CD4-positive, alpha-beta T cell treated with Interleukin-4 for 4 hours (primary cell): Measurements from ENCODE around the gene UBD.

ENCODE experiments used
- DNase-seq: peaks from one replicate; pipeline ENCODE4 v3.0.0-alpha.2; 2020

Gene UBD

DNA sequence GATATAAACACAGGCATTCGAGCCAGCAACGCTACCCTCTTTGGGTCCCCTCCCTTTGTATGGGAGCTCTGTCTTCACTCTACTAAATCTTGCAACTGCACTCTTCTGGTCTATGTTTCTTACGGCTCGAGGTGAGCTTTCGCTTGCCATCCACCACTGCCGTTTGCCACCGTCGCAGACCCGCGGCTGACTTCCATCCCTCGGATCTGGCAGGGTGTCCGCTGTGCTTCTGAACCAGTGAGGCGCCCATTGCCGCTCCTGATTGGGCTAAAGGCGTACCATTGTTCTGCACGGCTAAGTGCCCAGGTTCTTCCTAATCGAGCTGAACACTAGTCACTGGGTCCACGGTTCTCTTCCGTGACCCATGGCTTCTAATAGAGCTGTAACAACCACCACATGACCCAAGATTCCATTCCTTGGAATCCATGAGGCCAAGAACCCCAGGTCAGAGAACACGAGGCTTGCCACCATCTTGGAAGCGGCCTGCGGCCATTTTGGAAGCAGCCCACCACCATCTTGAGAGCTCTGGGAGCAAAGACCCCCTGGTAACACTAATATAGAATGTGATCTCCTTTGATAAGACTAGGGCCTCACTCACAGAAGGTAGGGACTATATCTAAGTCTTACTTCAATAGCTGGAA, 973 bp downstream of the UBD start:
- no peak for DNase-seq

DNA sequence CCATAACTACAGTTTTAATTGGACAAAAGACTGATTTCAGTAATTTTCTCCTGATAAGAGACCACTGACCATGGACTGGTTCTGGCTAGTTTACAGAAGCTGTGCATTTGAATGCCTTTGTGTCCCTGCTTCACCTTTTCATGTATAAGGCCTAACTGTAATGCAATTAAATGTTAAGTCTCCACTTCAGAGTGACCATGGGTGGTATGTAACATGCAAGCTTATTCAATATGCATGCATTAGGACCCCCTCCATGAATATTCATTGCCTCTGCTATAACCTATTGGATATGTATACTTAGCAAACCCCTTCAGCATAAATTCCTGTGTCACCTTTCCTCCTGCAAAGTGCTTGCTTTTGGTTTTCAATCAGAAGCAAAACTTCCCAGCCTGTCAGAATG, 2.2 kb downstream of the UBD start:
- DNase-seq: no peak

DNA sequence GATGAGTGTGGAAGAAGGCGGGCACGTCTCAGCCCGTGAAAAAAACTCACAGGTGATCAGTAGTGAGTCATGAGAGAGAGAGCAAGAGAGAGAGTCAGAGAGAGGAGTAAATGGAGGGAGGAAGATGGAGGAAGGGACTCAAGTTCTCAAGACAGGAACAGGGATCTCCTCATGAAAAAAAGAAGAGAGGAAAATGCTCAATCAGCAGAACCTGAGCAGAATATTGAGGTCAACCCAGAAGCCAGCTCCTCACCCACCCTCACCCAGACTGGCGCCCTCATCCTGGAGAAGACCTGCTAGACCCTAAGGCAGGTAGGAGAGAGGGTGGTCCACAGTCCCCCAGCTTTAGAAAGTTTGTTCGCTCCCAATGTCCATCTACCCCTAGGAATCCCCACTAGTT, 4.8 kb downstream of the UBD start:
- DNase-seq: no peak

DNA sequence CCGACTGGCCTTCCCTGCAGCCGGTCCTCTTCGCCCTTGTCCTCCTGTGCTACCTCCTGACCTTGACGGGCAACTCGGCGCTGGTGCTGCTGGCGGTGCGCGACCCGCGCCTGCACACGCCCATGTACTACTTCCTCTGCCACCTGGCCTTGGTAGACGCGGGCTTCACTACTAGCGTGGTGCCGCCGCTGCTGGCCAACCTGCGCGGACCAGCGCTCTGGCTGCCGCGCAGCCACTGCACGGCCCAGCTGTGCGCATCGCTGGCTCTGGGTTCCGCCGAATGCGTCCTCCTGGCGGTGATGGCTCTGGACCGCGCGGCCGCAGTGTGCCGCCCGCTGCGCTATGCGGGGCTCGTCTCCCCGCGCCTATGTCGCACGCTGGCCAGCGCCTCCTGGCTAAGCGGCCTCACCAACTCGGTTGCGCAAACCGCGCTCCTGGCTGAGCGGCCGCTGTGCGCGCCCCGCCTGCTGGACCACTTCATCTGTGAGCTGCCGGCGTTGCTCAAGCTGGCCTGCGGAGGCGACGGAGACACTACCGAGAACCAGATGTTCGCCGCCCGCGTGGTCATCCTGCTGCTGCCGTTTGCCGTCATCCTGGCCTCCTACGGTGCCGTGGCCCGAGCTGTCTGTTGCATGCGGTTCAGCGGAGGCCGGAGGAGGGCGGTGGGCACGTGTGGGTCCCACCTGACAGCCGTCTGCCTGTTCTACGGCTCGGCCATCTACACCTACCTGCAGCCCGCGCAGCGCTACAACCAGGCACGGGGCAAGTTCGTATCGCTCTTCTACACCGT, 6.1 kb downstream of the UBD start:
- no peak for DNase-seq

DNA sequence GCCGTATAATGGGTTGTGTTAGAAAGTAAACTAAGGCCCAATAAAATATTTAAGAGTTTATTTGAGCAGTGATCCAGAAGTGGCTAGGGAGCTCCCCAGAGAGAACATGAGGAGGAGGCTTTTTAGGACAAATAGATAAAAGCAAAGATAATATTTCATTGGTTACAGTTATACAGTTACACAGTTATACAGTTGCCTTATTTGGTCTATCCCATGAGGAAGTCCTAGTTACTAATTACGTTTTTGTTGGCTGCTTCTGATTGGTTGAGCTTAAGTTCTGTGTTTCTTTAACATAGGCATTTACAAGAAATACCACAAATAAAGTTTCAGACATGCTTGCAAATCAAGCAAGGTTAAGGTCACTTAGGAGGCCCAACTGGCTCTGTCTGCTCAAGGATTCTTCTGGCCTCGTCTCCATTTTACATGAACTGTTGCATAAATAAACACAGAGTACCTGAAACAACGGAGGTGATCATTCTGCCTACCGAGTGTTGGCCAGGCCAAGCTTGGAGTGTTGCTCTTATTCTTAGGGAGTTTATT, 7.0 kb downstream of the UBD start:
- peak; percentile 72 for DNase-seq

DNA sequence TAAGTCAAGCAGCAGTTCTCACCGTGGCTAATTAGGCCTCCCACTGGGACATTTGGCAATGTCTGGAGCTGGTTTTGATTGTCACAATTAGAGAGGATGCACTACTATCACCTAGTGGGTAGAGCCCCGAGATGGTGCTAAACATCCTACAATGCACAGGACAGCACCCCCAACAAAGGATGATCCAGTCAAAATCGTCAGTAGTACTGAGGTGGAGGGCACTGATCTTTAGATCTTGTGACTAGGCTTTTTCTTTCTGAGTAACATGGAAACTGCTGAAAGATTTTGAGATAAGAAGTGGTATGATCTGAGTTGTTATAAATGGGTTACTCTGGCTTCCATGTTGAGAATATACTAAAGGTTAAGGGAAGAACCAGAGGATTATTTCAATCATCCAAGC, 12.0 kb downstream of the UBD start:
- DNase-seq: no peak

DNA sequence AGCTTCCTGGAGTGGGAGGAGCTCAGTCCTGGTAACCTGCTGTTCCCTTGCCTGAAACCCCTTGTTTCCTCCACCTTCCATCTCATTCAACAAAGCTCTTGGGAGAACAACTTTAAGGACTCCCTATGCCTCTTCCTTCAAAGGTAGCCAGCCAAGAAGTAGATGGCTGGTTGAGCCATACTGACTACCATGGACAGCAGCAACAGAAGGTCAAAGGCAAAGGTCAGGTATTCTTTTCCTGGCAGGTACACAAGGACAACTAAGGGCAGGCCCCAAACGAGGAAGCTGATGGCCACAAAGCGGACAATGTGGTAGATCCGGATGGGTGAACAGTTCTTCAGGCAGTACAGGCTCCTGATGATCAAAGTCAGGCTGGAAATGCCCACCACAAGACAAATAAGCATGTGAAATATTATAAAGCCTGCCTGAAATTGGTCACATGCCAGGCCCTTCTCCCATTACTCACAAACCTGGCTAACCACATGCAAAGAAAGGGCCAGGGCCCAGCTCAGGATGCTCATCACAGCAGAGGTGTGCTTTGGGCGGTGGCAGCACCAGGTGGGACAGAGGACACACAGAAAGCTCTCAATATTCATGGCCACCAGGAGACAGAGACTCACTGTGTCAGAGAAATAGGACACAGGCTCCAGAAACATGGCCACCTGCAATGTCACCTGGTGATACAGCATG, 21.7 kb downstream of the UBD start:
- no peak for DNase-seq

DNA sequence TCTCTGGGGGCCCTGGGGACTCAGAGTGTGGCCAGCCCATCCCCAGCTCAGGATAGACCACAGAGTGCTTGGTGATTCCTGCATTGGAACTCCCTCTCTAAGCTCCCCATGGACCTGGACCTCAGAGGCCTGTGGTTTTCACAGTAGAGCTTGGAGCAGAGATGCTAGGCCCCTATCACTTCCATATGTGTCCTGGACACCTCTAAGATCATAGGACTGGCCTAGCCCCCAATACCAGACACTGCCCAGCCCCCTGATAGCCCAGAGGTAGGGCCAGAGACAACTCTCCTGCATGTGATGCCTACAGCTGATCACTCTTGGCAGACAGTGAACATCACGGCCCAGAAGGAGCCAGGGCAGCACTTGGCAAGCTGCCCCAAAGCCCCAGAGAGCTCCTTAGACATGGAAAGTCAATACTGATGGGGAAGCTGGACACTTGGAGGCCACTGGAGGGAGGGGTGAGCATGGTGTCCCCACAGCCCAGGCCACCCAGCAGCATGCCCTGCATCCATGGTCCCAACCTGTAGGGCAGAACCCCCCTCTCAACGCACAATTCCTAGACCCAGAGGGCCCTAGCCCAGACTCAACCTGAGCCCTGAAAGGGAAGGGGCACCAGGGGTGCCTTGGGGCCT, 27.1 kb downstream of the UBD start:
- DNase-seq: no peak

DNA sequence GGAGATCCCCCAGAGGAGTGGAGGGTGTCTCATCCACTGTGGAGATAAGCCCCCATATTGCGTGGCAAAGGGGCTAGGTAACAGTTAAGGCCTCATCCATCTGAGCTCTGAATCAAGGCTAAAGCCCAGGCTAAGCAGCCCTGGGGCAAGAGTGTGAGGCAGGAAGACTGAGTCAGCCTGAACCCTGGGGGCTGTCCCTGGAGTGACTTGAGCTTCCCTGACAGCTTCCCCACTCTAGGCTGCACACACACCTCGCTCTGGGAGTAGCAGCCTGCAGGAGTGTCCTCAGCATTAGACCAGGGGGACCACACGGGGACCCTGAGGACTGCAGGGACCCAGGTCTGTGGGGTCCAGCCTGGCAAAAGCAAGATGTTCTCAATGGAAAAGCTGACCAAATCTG, 27.9 kb downstream of the UBD start:
- DNase-seq: no peak

DNA sequence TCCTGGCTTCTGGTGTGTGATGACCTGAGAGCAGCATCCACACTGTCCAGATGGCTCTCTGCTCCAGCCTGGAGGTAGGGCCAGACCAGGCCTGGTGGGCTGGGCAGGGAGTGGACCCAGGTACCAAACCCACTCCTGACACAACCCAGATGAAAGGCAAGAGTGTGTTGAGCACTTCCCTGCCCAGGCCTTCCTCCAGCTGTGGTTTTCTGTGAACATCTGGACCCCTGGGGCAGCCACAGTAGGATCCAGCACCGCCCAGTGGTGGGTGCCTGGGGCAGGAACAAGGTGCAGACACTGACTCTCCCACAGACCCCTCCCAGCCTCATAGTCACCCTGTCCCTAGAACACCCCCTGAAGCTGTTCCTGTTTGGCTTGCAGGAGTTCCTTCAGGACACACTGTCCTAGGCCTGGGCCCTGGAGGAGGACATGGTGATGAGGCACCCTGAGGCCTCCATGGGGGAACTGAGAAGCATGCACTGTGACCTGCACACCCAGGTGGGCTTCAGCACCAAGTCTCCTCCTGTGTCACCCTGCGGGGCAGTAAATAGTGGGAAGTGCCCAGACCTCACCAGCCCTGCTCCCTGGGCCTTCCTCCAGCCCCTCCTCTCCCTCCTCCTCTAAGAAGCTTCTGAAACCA, 28.7 kb downstream of the UBD start:
- DNase-seq: no peak

DNA sequence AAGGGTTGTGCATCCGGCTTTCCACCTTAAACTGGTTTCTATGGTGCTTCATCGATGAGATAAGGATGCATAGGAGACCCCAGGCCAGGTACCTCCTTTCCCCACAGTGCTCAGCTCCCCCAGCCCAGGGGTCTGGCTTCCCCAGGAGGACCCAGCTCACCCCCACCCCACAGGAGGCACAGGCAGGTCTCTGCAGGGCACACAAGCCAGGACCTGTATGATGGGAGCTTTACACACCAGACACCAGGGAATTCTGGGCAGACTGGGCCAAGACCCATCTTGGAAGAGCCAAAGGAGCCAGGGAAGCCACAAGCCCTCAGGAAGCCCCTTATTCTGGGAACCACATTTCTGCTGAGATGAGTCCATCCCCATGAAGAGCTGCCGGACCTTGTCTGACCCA, 29.6 kb downstream of the UBD start:
- DNase-seq: no peak

DNA sequence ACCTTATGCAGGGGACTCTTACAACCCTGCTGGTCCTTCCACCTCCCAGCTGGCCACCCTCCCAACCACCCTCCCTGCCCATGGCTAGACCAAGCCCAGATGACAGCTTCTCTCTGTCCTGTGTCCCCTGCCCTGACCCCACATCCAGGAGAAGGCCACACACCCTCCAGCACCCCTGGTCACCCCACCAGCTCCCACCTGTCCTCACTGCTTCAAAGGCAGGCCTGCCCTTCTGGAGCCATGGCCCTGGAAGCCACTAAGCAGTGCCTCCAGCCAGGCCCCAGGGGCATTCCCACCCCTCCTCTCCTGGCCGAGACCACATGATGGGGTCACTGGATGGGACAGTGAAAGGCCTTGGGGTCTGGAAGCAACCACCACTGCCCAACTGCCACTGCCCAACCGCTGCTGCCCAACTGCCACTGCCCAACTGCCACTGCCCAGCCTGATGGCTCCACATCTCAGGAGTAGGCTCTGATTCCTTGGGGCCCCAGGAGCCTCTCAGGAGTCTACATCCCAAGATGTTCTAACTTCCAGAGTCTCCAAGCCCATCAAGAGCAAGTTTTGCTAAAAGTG, 30.5 kb downstream of the UBD start:
- no peak for DNase-seq

DNA sequence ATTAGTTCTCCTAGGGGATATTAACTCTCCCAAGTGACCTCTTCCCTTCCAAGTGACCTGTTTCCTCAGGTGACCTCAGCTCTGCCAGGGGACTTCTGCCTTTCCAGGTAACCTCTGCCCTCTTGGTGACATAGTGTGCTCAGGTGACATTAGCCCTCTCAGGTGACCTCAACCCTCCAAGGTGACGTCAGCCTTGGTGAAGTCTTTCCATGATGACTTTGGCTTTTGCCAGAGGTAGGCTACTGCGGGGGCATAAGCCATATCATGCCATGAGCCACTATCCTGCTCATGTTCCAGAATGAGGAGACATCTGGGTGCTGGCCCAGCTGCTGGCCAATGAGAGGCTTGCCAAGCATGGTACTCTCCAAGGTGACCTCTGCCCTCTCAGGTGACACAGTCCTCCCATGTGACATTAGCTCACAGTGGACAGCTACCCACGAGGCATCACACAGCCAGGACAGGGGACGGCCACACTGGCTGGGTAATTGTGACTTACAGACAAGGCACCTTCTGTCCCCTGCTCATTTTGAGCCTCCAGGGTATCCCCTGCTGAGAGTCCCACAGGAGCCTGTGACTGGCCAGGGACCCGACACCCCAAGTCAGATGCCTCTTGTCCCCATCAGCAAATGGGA, 31.1 kb downstream of the UBD start:
- DNase-seq: no peak

DNA sequence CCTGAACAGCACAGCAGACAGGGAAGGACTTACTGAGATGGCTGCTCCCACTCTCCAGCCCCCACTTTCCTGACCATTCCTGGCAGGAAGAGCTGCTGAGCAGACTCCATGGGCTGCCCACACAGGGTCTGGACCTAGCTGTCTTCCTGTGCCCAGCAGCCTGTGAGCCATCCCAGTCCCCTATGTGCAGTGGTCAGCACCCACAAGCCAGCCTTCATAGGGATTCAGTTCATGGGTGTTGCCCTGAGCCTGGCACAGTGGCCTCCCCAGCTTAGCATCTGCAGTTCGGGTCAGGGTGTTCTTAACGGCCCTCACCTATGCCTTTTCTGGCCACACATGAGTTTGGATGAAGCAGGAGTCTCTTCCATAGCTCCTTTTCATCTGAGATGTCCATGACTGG, 32.0 kb downstream of the UBD start:
- no peak for DNase-seq

DNA sequence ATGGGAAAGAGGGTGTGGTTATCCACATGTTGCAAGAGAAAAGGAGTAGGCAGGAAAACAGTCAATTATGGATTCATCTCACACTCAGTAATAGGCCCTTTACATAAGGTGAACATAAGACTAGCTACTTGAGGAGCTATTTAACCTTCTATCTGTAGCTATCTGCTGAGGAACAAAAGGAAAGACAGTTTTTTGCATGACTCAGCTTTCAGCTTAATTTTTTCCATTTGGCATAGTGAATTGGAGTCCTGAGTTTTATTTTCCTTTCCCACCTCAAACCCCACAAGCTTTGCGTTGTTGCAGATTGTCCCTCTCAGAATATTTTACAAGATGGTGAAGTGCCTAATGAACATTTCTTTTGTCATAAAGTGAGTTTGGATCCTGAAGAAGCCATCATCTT, 32.4 kb downstream of the UBD start:
- no peak for DNase-seq

DNA sequence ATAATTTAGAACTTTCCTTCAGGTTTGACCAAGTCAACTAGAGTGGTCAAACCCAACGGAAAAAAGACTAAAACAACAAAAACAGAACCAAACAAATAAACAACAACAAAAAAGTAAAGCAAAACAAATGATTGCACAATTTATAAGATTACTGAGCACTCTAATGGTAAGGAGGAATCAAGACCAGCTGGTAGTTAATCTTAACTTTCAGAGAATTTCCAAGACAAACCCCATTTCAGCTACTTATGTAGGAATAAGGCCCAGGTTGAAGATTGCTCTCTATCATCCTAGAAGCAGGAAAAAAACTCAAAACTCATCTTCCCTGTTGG, 34.3 kb downstream of the UBD start:
- DNase-seq: no peak

DNA sequence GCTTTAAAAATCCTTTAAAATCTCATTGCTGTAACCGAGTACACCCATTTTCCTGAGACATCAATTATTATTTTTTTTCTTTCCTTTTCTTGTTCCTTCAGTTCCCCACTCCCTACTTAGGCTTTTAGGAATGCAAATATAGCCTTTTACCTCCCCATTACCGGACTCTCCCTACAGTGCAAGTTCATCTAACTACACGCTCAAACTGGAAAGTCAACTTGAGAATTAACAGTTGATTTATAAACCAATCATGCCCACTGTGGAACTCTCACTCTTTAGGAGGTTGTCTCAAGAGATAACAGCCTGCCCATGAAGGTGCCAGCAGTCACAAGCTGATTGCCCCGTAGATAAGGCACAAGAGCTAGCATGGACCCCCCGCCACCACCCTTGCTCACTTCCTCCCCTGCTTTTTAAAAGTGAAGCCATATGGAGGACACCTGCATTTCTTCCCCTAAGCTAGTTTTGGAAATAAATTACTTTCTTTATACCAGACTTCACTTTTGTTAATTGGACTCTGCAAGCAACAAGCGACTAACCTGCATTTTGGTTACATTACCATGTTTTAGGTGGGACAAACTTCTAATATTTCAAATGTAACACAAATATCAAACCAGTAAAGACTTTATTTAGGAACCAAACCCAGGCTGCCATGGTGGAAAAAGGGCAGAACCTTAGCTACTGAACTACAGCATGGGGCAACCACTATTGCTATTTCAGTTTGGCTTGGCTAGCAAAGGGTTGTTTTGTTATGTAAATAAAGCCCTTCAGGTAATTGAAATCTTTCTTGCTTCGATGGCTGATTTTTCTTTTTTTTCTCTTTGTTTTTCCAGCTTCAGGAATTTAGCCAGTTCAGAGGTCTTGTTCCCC, 34.9 kb downstream of the UBD start:
- no peak for DNase-seq

DNA sequence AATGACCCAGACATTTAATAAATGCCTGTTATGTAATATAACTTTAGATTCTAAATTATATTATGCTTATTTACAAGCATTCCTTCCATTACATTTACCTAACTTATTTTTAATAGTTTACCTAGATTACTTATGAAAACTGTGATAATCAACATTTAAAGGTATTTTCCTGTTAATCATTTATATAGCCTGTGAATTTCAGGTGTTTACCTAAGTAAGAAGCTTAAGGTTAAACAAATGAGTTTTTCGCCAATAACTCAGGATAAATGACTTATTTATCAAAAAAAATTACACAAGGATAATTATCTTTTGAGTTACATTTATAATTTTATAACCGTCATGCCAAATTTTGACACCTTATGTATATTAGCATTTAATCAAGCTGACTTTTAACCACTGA, 35.5 kb downstream of the UBD start:
- no peak for DNase-seq

DNA sequence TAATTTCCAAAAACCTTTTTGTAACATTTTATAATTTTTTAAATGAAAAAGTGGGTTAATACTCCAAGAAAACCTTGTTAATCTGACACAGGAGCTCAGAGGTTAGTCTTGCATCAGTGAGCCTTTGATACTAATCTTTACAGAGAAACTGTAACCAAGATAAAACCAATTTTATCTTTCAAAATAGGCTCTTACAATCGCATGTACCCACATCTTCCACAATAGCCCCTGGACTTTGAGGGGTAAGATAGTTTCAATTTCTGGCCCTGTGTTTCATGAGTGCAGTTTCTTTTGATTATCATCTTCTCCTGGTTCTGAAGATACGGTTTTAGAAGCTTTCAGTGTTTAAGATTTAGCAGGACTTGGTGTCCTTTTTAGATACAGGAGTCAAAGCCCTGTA, 37.3 kb downstream of the UBD start:
- no peak for DNase-seq

DNA sequence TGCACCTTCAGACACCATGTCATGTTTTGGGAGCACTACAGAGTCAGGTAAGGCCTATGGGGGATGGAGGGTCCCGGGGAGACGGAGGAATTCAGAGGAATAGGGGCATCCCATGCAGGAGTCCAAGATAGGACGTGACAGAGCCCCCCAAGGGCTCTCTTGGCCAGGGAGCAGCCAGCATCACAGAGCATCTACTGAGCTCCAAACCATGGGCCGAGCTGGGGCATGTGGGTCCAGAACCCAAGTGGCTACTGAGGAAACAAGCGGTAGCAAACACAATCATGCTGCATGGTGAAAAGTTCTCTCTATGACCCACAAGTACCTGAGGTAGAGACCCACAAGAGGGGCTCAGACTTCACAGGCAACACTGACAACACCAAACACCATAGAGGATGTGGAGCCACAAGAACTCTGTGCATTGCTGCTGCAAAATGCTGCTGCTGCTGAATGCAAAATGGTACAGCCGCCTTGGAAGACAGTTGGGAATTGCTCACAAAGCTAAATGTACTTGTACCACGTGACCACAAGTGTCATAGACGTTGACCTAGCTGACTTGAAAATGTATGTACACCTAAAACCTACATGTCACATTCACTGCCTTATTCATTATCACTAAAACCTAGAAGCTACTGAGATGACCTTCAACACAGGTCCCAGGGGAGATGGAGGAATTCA, 38.4 kb downstream of the UBD start:
- no peak for DNase-seq

DNA sequence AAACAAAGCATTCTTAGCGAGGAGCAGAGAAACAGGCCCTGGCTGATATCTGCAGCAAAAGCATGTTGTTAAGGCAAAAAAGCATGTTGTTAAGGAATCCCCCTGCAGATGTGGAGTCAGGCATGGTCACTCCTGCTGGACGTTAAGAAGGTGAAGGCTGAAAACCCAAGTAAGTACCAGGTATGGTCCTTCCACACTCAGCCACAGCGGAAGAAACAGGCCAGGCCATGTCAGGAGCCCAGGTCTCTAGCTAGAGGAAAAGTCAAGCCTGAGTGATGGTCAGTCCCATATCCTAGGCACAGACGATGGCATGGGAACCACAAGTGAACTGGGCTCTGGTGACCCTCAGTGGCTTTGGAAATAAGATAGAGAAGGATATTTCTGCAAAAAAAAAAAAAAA, 39.3 kb downstream of the UBD start:
- DNase-seq: no peak
